Neural cell (in vitro differentiated cells): Measurements from ENCODE around the gene NR5A2. TPM values are rescaled to one million over a fixed set of nuclear protein-coding genes. Genes with fewer than 3 reads are reported as not detected.

ENCODE experiments used
- H2AFZ ChIP-seq: fragments of 200-600, 300-800 bp; sonication (generic), shearing (Covaris generic); 2 replicates; pipeline ENCODE4 v1.6.0; 2014; ENCODE audit warnings: low read depth, mild to moderate bottlenecking, antibody characterized with exemption, low read length, moderate library complexity
- H3F3A ChIP-seq: fragments of 200-600 bp; shearing (Covaris generic); 2 replicates; pipeline ENCODE4 v1.6.1; 2016; ENCODE audit warnings: mild to moderate bottlenecking, moderate library complexity, mixed read lengths, antibody characterized with exemption, low read length; ENCODE audit not compliant: insufficient read depth, poor library complexity, severe bottlenecking
- H3K27ac ChIP-seq: fragments of 200-600, 300-800 bp; sonication (generic), shearing (Covaris generic); 2 replicates; pipeline ENCODE4 v1.5.1; 2014; ENCODE audit warnings: mild to moderate bottlenecking, low read length, moderate library complexity
- H3K27me3 ChIP-seq: fragments of 300-800, 200-600 bp; sonication (generic), shearing (Covaris generic); 2 replicates; pipeline ENCODE4 v1.6.0; 2014; ENCODE audit warnings: mild to moderate bottlenecking, low read depth, low read length, moderate library complexity; ENCODE audit not compliant: insufficient read depth
- H3K36me3 ChIP-seq: fragments of 300-800, 200-600 bp; sonication (generic), shearing (Covaris generic); 2 replicates; pipeline ENCODE4 v1.5.1; 2014; ENCODE audit warnings: mild to moderate bottlenecking, antibody characterized with exemption, low read length, moderate library complexity; ENCODE audit not compliant: insufficient read depth
- H3K4me2 ChIP-seq: fragments of 300-800, 200-600 bp; sonication (generic), shearing (Covaris generic); 2 replicates; pipeline ENCODE4 v1.6.0; 2014; ENCODE audit warnings: mild to moderate bottlenecking, low read length
- H3K4me3 ChIP-seq: fragments of 300-800, 200-600 bp; sonication (generic), shearing (Covaris generic); 2 replicates; pipeline ENCODE4 v1.5.1; 2014; ENCODE audit warnings: mild to moderate bottlenecking, low read length, moderate library complexity
- H3K79me2 ChIP-seq: fragments of 200-600 bp; shearing (Covaris generic); replicated peaks from 2 replicates; pipeline ENCODE4 v1.6.0; 2014; ENCODE audit warnings: mild to moderate bottlenecking, low read length, moderate library complexity; ENCODE audit not compliant: insufficient read depth
- H3K9ac ChIP-seq: fragments of 300-800, 200-600 bp; sonication (generic), shearing (Covaris generic); 2 replicates; pipeline ENCODE4 v1.6.1; 2016; ENCODE audit warnings: mild to moderate bottlenecking, low read length, mixed read lengths
- H3K9me2 ChIP-seq: fragments of 200-600 bp; shearing (Covaris generic); 2 replicates; pipeline ENCODE4 v1.6.1; 2016; ENCODE audit warnings: mild to moderate bottlenecking, low read length, mixed read lengths; ENCODE audit not compliant: insufficient read depth
- H3K9me3 ChIP-seq: fragments of 200-600, 300-800 bp; sonication (generic), shearing (Covaris generic); 2 replicates; pipeline ENCODE4 v1.6.1; 2016; ENCODE audit warnings: mild to moderate bottlenecking, mixed run types, low read length, moderate library complexity, mixed read lengths
- H4K20me1 ChIP-seq: fragments of 200-600 bp; shearing (Covaris generic); 2 replicates; pipeline ENCODE4 v1.6.1; 2016; ENCODE audit warnings: mild to moderate bottlenecking, mixed run types; ENCODE audit not compliant: insufficient read depth
- CTCF ChIP-seq: fragments of 450-650 bp; IDR thresholded peaks from 2 replicates; pipeline ENCODE4 v1.5.1; 2014; ENCODE audit warnings: antibody characterized with exemption, mild to moderate bottlenecking, moderate library complexity; ENCODE audit not compliant: poor library complexity, severe bottlenecking
- EP300 ChIP-seq: fragments of 450-650 bp; conservative IDR thresholded peaks from 2 replicates; pipeline ENCODE4 v1.6.1; 2014; ENCODE audit warnings: antibody characterized with exemption, mild to moderate bottlenecking, moderate library complexity; ENCODE audit not compliant: poor library complexity, severe bottlenecking
- EZH2 ChIP-seq: fragments of 200-600, 300-800 bp; shearing (Covaris generic), sonication (generic); IDR thresholded peaks from 2 replicates; pipeline ENCODE4 v1.6.1; 2014; ENCODE audit warnings: antibody characterized with exemption, low read length, borderline replicate concordance, mild to moderate bottlenecking; ENCODE audit not compliant: insufficient read depth, poor library complexity, severe bottlenecking
- MXI1 ChIP-seq: fragments of 450-650 bp; conservative IDR thresholded peaks from 2 replicates; pipeline ENCODE4 v1.6.1; 2014; ENCODE audit warnings: antibody characterized with exemption, mild to moderate bottlenecking; ENCODE audit not compliant: poor library complexity, severe bottlenecking
- POLR2AphosphoS5 ChIP-seq: IDR thresholded peaks from 2 replicates; pipeline ENCODE4 v1.6.1; 2012
- RAD21 ChIP-seq: fragments of 450-650 bp; conservative IDR thresholded peaks from 2 replicates; pipeline ENCODE4 v1.6.1; 2014; ENCODE audit warnings: antibody characterized with exemption, mild to moderate bottlenecking, moderate library complexity
- REST ChIP-seq: IDR thresholded peaks from 2 replicates; pipeline ENCODE4 v1.6.1; 2012; ENCODE audit warnings: borderline replicate concordance
- SMC3 ChIP-seq: fragments of 450-650 bp; conservative IDR thresholded peaks from 2 replicates; pipeline ENCODE4 v1.6.1; 2014; ENCODE audit warnings: antibody characterized with exemption, mild to moderate bottlenecking, moderate library complexity; ENCODE audit not compliant: poor library complexity
- TAF1 ChIP-seq: IDR thresholded peaks from 2 replicates; pipeline ENCODE4 v1.6.1; 2012; ENCODE audit warnings: low read depth
- polyA plus RNA-seq: library from polyadenylated mRNA; depleted of rRNA; stranded (reverse); fragments of >200 nt; gene quantifications from 2 replicates; pipeline ENCODE4 v1.2.3, GENCODE V29; 2014

Gene NR5A2
- polyA plus RNA-seq, 1 donor from 2014 or later: not detected

- H3K4me3 ChIP-seq: no peak overlapping the region
- TF ChIP-seq EZH2 (no peak), MXI1 (no peak), POLR2AphosphoS5 (no peak), RAD21 (no peak), SMC3 (no peak), EP300 (no peak), TAF1 (no peak), REST (no peak), CTCF (no peak)
- no peaks in the 10 kb centered on the region for H3K9me3 ChIP-seq
- no peak overlapping the region for H3K9ac ChIP-seq
- H3K4me2 ChIP-seq: no peak overlapping the region
- no peak overlapping the region for H2AFZ ChIP-seq
- H3K27me3 ChIP-seq: no peaks in the 10 kb centered on the region
- no peaks in the 10 kb centered on the region for H3K36me3 ChIP-seq
- no peak overlapping the region for H3K27ac ChIP-seq
- H4K20me1 ChIP-seq: no peaks in the 10 kb centered on the region
- no peaks in the 10 kb centered on the region for H3K79me2 ChIP-seq
- H3F3A ChIP-seq: no peaks in the 10 kb centered on the region
- H3K9me2 ChIP-seq: no peaks in the 10 kb centered on the region
These were observed 120.2 kb downstream of the NR5A2 start for GRCh38 chr1:200147742-200148141.

- H4K20me1 ChIP-seq: no peaks in the 10 kb centered on the region
- H3K9ac ChIP-seq: no peak overlapping the region
- no peak overlapping the region for H3K4me3 ChIP-seq
- no peak for TF ChIP-seq EP300
- TF ChIP-seq CTCF: no peak
- TF ChIP-seq POLR2AphosphoS5: no peak
- TF ChIP-seq MXI1: no peak
- TF ChIP-seq TAF1: no peak
- TF ChIP-seq EZH2: no peak
- no peak for TF ChIP-seq RAD21
- no peak for TF ChIP-seq REST
- no peak for TF ChIP-seq SMC3
- no peaks in the 10 kb centered on the region for H3K9me3 ChIP-seq
- no peaks in the 10 kb centered on the region for H3K79me2 ChIP-seq
- H3K27me3 ChIP-seq: no peaks in the 10 kb centered on the region
- no peak overlapping the region for H3K27ac ChIP-seq
- no peaks in the 10 kb centered on the region for H3K9me2 ChIP-seq
- H2AFZ ChIP-seq: no peak overlapping the region
- H3F3A ChIP-seq: no peaks in the 10 kb centered on the region
- no peaks in the 10 kb centered on the region for H3K36me3 ChIP-seq
- H3K4me2 ChIP-seq: no peak overlapping the region
These were observed 122.5 kb downstream of the NR5A2 start for GRCh38 chr1:200150006-200150405.
